Activated T-helper 2 cell treated with anti-CD3 and anti-CD28 coated beads, Interferon-gamma antibody, Interleukin-2, Interleukin-4, amounts not matched to agents 10 μg/mL and 5 μg/mL and 100 μg/mL, durations not matched to agents 14 hours and 24 hours and 36 hours (primary cell): ENCODE data around the gene MAP2K4. TPM values are rescaled to one million over a fixed set of nuclear protein-coding genes. Genes with fewer than 3 reads are reported as not detected.
"Not testable (repeated sequence)": the region's sequence is repeated elsewhere in the genome, so short reads cannot be mapped to it uniquely, and the experiment has no call there.

ENCODE experiments used
- DNase-seq: peaks from one replicate; pipeline ENCODE4 v3.0.0; 2021; ENCODE audit warnings: low spot score
- H3K27ac Mint-ChIP-seq: one replicate; pipeline ENCODE4 v1.8.0; 2021; ENCODE audit warnings: mixed read lengths
- H3K27me3 Mint-ChIP-seq: one replicate; pipeline ENCODE4 v1.8.0; 2021; ENCODE audit warnings: low read depth, mixed read lengths
- H3K36me3 Mint-ChIP-seq: one replicate; pipeline ENCODE4 v1.8.0; 2021; ENCODE audit warnings: low read depth, mixed read lengths
- H3K4me1 Mint-ChIP-seq: one replicate; pipeline ENCODE4 v1.8.0; 2021; ENCODE audit warnings: low read depth, mixed read lengths
- H3K4me3 Mint-ChIP-seq: one replicate; pipeline ENCODE4 v1.8.0; 2021; ENCODE audit warnings: low read depth, mild to moderate bottlenecking, moderate library complexity, mixed read lengths
- H3K9me3 Mint-ChIP-seq: one replicate; pipeline ENCODE4 v1.8.0; 2021; ENCODE audit warnings: mixed read lengths
- intact Hi-C: fragments of 100-400 bp; cut with micrococcal nuclease; formaldehyde crosslinking; loops from one replicate; pipeline ENCODE4 v1.15.1; 2023
- total RNA-seq: library from RNA; stranded (reverse); gene quantifications from 2 replicates; pipeline ENCODE4 v1.2.3, GENCODE V29; 2022

The MAP2K4 gene
- total RNA-seq, 1 donor from 2014 or later: 32.6 TPM

DNA sequence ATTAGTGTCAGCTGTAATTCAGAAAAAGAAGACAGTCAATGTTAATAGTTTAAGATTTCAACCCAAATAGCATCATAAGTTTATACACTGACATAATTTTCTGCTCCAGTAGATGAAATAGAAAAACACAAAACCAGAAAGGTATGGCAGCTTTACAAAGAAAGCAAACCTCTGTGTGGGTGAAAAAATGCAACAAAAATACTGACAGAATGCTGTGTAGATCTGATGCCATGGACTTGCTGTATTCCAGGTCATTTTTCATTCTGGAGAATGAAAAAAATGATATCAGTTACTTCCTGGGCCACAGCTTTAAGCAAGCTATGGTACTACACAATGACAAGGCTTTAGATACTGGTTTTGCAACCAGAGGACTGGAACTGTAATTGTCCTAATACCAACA is 116.0 kb downstream of the MAP2K4 start:
- peaks cover 17% of the 10 kb centered on the region for H3K9me3 Mint-ChIP-seq
- no peaks in the 10 kb centered on the region for H3K27me3 Mint-ChIP-seq
- no peak overlapping the region for H3K27ac Mint-ChIP-seq
- no peak for DNase-seq
- H3K4me1 Mint-ChIP-seq: no peaks in the 10 kb centered on the region
- intact Hi-C loops: no loop called here
- H3K36me3 Mint-ChIP-seq: peaks cover 76% of the 10 kb centered on the region
- H3K4me3 Mint-ChIP-seq: no peak overlapping the region

GRCh38 chr17:12137859-12138258 is 117.2 kb downstream of the MAP2K4 start:
- Mint-ChIP-seq H3K27ac (no peak overlapping the region), H3K27me3 (no peaks in the 10 kb centered on the region), H3K9me3 (peaks cover 17% of the 10 kb centered on the region), H3K4me3 (no peak overlapping the region), H3K36me3 (peaks cover 76% of the 10 kb centered on the region), H3K4me1 (no peaks in the 10 kb centered on the region)
- intact Hi-C loops: no loop called here
- DNase-seq: no peak

DNA sequence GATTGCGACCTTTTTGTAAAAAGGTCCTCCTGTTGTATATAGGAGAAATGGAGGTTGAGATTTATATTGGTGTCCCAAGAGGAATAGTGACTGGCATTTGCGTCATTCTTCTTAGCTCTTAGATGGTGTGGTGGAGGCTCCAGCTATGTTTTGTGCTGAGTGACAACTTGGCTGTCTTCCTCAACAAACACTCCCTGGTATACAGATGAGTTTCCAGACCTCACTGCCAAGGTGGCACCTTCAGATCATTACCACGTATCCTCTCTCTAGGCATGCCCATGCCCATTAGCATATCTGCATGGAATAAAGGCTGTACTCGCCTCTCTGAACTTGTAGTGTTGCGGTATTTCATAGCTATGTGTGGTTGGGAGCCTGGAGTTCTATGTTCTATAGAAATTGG is 120.0 kb downstream of the MAP2K4 start:
- Mint-ChIP-seq H3K4me1 (no peaks in the 10 kb centered on the region), H3K9me3 (peaks cover 11% of the 10 kb centered on the region), H3K27me3 (no peaks in the 10 kb centered on the region), H3K27ac (no peak overlapping the region), H3K36me3 (peaks cover 80% of the 10 kb centered on the region), H3K4me3 (no peak overlapping the region)
- no peak for DNase-seq
- intact Hi-C loops: no loop called here

GRCh38 chr17:12162187-12162586 is 141.5 kb downstream of the MAP2K4 start:
- H3K27ac Mint-ChIP-seq, H3K27me3 Mint-ChIP-seq, intact Hi-C loops: not testable (repeated sequence)

GRCh38 chr17:12164085-12164484 is 143.4 kb downstream of the MAP2K4 start:
- no peaks in the 10 kb centered on the region for H3K4me1 Mint-ChIP-seq
- H3K4me3 Mint-ChIP-seq: no peak overlapping the region
- no peak overlapping the region for H3K27ac Mint-ChIP-seq
- no peak for DNase-seq
- peaks cover 8% of the 10 kb centered on the region for H3K9me3 Mint-ChIP-seq
- no peaks in the 10 kb centered on the region for H3K27me3 Mint-ChIP-seq
- intact Hi-C loops: no loop called here
- H3K36me3 Mint-ChIP-seq: no peaks in the 10 kb centered on the region

More at GRCh38 chr17:12162187-12162586, 141.5 kb downstream of the MAP2K4 start:
- H3K36me3 Mint-ChIP-seq, H3K9me3 Mint-ChIP-seq, H3K4me1 Mint-ChIP-seq, DNase-seq, H3K4me3 Mint-ChIP-seq: not testable (repeated sequence)

GRCh38 chr17:12178644-12179330 is 158.1 kb downstream of the MAP2K4 start:
- H3K36me3 Mint-ChIP-seq: no peaks in the 10 kb centered on the region
- intact Hi-C loops: no loop called here
- no peak overlapping the region for H3K4me3 Mint-ChIP-seq
- H3K9me3 Mint-ChIP-seq: no peaks in the 10 kb centered on the region
- H3K4me1 Mint-ChIP-seq: no peaks in the 10 kb centered on the region
- DNase-seq: no peak
- no peaks in the 10 kb centered on the region for H3K27me3 Mint-ChIP-seq
- no peak overlapping the region for H3K27ac Mint-ChIP-seq

GRCh38 chr17:12180644-12181261 is 160.1 kb downstream of the MAP2K4 start:
- H3K9me3 Mint-ChIP-seq: no peaks in the 10 kb centered on the region
- no peaks in the 10 kb centered on the region for H3K27me3 Mint-ChIP-seq
- H3K4me3 Mint-ChIP-seq: no peak overlapping the region
- DNase-seq: no peak
- no peaks in the 10 kb centered on the region for H3K4me1 Mint-ChIP-seq
- intact Hi-C loops: no loop called here
- no peaks in the 10 kb centered on the region for H3K36me3 Mint-ChIP-seq
- H3K27ac Mint-ChIP-seq: no peak overlapping the region

GRCh38 chr17:12187658-12188057 is 167.0 kb downstream of the MAP2K4 start:
- Mint-ChIP-seq H3K27ac (no peak overlapping the region), H3K9me3 (peaks cover 25% of the 10 kb centered on the region), H3K36me3 (no peaks in the 10 kb centered on the region), H3K4me1 (no peaks in the 10 kb centered on the region), H3K4me3 (no peak overlapping the region), H3K27me3 (no peaks in the 10 kb centered on the region)
- intact Hi-C loops: no loop called here
- no peak for DNase-seq

DNA sequence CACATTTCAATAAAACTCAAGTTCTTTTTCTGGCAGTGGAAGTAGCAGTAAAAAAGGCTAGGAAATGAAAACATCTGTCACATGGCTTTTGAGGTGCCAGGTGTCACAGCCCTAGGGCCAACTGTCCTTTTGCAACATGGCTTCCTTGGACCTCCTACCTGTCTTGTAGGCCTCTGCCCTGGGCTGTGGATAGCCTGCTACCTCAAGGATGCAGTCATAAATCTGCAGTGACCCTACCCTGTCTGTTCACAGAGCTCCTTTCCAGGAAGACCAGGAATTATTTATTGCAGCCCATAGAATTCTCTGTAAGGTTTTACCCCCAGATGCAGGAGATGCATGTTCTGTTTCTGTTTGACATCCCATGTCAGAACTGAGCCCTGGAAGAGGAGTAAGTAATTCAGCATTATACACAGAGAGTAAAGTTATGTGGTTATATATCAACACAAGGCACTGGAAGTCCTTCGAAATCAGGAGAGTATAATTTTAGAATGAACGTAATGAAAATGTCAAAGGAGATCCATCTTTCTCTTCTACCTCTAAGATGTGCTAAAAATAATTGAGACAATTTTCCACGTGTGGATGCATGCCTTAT is 172.6 kb downstream of the MAP2K4 start:
- intact Hi-C loops: no loop called here
- Mint-ChIP-seq H3K9me3 (peaks cover 18% of the 10 kb centered on the region), H3K36me3 (no peaks in the 10 kb centered on the region), H3K27ac (no peak overlapping the region), H3K4me1 (no peaks in the 10 kb centered on the region), H3K27me3 (no peaks in the 10 kb centered on the region), H3K4me3 (no peak overlapping the region)
- DNase-seq: no peak

Other genes starting within 250 kb of the MAP2K4 start
- gene ZNF18, start 23.4 kb upstream of the MAP2K4 start, total RNA-seq: 6.1 and 6.8 TPM in 2 replicates